Calu3 (cell line): ENCODE results near the gene ITGB3BP. TPM values are rescaled to one million over a fixed set of nuclear protein-coding genes. Genes with fewer than 3 reads are reported as not detected.

ENCODE experiments used
- BruUV-seq: library from RNA; stranded (reverse); fragments of 400-500 nt; replicated peaks from 2 replicates; lab custom pipeline; 2021; lab: Mats Ljungman, UMichigan
- CTCF ChIA-PET: fragments of 300-600 bp; sonication (Branson Sonifier 250); formaldehyde crosslinking; loops from one replicate; lab custom pipeline; 2022; ENCODE audit warnings: antibody characterized with exemption; lab: Charles Lee
- DNase-seq: peaks from one replicate; pipeline ENCODE4 v3.0.0; 2022
- H3K27ac Mint-ChIP-seq: one replicate; pipeline ENCODE4 v1.8.0; 2022; ENCODE audit warnings: mixed read lengths; ENCODE audit not compliant: unreplicated experiment
- H3K27me3 Mint-ChIP-seq: one replicate; pipeline ENCODE4 v1.8.0; 2022; ENCODE audit warnings: mixed read lengths; ENCODE audit not compliant: unreplicated experiment
- H3K36me3 Mint-ChIP-seq: one replicate; pipeline ENCODE4 v1.8.0; 2022; ENCODE audit warnings: mild to moderate bottlenecking, moderate library complexity, mixed read lengths; ENCODE audit not compliant: insufficient read depth, unreplicated experiment
- H3K4me1 Mint-ChIP-seq: one replicate; pipeline ENCODE4 v1.8.0; 2022; ENCODE audit warnings: mild to moderate bottlenecking, low read depth, mixed read lengths; ENCODE audit not compliant: unreplicated experiment
- H3K4me3 Mint-ChIP-seq: one replicate; pipeline ENCODE4 v1.8.0; 2022; ENCODE audit warnings: mild to moderate bottlenecking, low read depth, moderate library complexity, mixed read lengths; ENCODE audit not compliant: unreplicated experiment
- H3K9me3 Mint-ChIP-seq: one replicate; pipeline ENCODE4 v1.8.0; 2022; ENCODE audit warnings: low read depth, mixed read lengths; ENCODE audit not compliant: unreplicated experiment
- CTCF ChIP-seq: fragments of 200-600 bp; IDR thresholded peaks from one replicate; pipeline ENCODE4 v1.8.0; 2022; ENCODE audit warnings: antibody characterized with exemption; ENCODE audit not compliant: unreplicated experiment
- intact Hi-C: fragments of 100-400 bp; cut with micrococcal nuclease; formaldehyde crosslinking; loops from one replicate; pipeline ENCODE4 v1.10.0; 2022; ENCODE audit not compliant: unreplicated experiment
- total RNA-seq: library from RNA; stranded (reverse); gene quantifications from 2 replicates; pipeline ENCODE4 v1.2.3, GENCODE V29; 2022

ITGB3BP gene
- total RNA-seq, 1 experiment from 2014 or later = 52.1 TPM

GRCh38 chr1:63403386-63403785 is 119.6 kb downstream of the ITGB3BP start:
- no TSS peak for BruUV-seq
- Mint-ChIP-seq H3K4me1 (peaks cover 8% of the 10 kb centered on the region), H3K36me3 (no peaks in the 10 kb centered on the region), H3K9me3 (no peaks in the 10 kb centered on the region), H3K4me3 (no peak overlapping the region), H3K27ac (no peak overlapping the region), H3K27me3 (no peaks in the 10 kb centered on the region)
- TF ChIP-seq CTCF = no peak
- CTCF ChIA-PET = no interaction called here
- no peak for DNase-seq
- intact Hi-C loops = no loop called here

GRCh38 chr1:63401945-63402344 is 121.1 kb downstream of the ITGB3BP start:
- no peaks in the 10 kb centered on the region for H3K9me3 Mint-ChIP-seq
- intact Hi-C loops = no loop called here
- no peak overlapping the region for H3K27ac Mint-ChIP-seq
- no peaks in the 10 kb centered on the region for H3K36me3 Mint-ChIP-seq
- H3K4me1 Mint-ChIP-seq = peaks cover 8% of the 10 kb centered on the region
- no peak for DNase-seq
- no peaks in the 10 kb centered on the region for H3K27me3 Mint-ChIP-seq
- no peak for TF ChIP-seq CTCF
- CTCF ChIA-PET = no interaction called here
- H3K4me3 Mint-ChIP-seq = no peak overlapping the region
- no TSS peak for BruUV-seq

Other genes starting within 250 kb of the ITGB3BP start
- 0.28 and 0.29 TPM in 2 replicates for gene FOXD3, start 200.7 kb downstream of the ITGB3BP start, total RNA-seq
- gene ALG6, start 155.6 kb downstream of the ITGB3BP start, total RNA-seq = 20.8 and 24.0 TPM in 2 replicates
- gene EFCAB7, start 300 bp upstream of the ITGB3BP start, total RNA-seq = 6.7 and 9.6 TPM in 2 replicates
- 52.9 and 56.6 TPM in 2 replicates for gene PGM1, start 70.2 kb upstream of the ITGB3BP start, total RNA-seq